ENCODE measurements around the gene KIF18B.
A peak's percentile ranks its signal among the peaks of the same experiment; 100 is the strongest.

The KIF18B gene

GRCh38 chr17:44914148-44914547, 33.4 kb downstream of the KIF18B start:
- no peak overlapping the region for H3K4me3 Mint-ChIP-seq
- no peak overlapping the region for H3K27ac Mint-ChIP-seq
- H3K9me3 Mint-ChIP-seq = no peaks in the 10 kb centered on the region
- H3K36me3 Mint-ChIP-seq (ENCODE audit: low read depth) = no peaks in the 10 kb centered on the region
- H3K4me1 Mint-ChIP-seq = peaks cover 5% of the 10 kb centered on the region
- H3K27me3 Mint-ChIP-seq (ENCODE audit: low read depth) = peaks cover 62% of the 10 kb centered on the region
- TF ChIP-seq CTCF (IDR thresholded peaks at IDR 0.05; ENCODE audit: unreplicated experiment in 3 of 3) = no peak

- TF ChIP-seq CTCF (IDR thresholded peaks at IDR 0.05; ENCODE audit: unreplicated experiment in 3 of 3) = no peak
- Mint-ChIP-seq H3K9me3 (no peaks in the 10 kb centered on the region), H3K27me3 (ENCODE audit: low read depth) (peaks cover 67% of the 10 kb centered on the region), H3K4me1 (peaks cover 6% of the 10 kb centered on the region), H3K27ac (no peak overlapping the region), H3K4me3 (peak overlapping the region in 1 of 3 experiments; percentile 1), H3K36me3 (ENCODE audit: low read depth) (no peaks in the 10 kb centered on the region)
These were observed 33.9 kb downstream of the KIF18B start for GRCh38 chr17:44913676-44914075.

- Mint-ChIP-seq H3K27me3 (ENCODE audit: low read depth) (peaks cover 74% of the 10 kb centered on the region), H3K36me3 (ENCODE audit: low read depth) (no peaks in the 10 kb centered on the region), H3K9me3 (no peaks in the 10 kb centered on the region), H3K4me3 (peak overlapping the region in 2 of 3 experiments; percentile 7 to 43), H3K27ac (no peak overlapping the region), H3K4me1 (peaks cover 6% of the 10 kb centered on the region)
- TF ChIP-seq CTCF (IDR thresholded peaks at IDR 0.05; ENCODE audit: unreplicated experiment in 3 of 3) = no peak
These were observed 34.6 kb downstream of the KIF18B start for GRCh38 chr17:44912763-44913544.

GRCh38 chr17:44911133-44912001, 36.2 kb downstream of the KIF18B start:
- peak overlapping the region in 1 of 3 experiments; percentile 36 for H3K27ac Mint-ChIP-seq
- TF ChIP-seq CTCF (IDR thresholded peaks at IDR 0.05; ENCODE audit: unreplicated experiment in 3 of 3) = peak; percentile 48 to 65 (median 51)
- peaks cover 70% of the 10 kb centered on the region for H3K27me3 Mint-ChIP-seq (ENCODE audit: low read depth)
- no peaks in the 10 kb centered on the region for H3K9me3 Mint-ChIP-seq
- no peaks in the 10 kb centered on the region for H3K36me3 Mint-ChIP-seq (ENCODE audit: low read depth)
- H3K4me1 Mint-ChIP-seq = peaks cover 14% of the 10 kb centered on the region
- H3K4me3 Mint-ChIP-seq = peak overlapping the region; percentile 5 to 39 (median 32)

- Mint-ChIP-seq H3K4me1 (peaks cover 23% of the 10 kb centered on the region), H3K36me3 (ENCODE audit: low read depth) (no peaks in the 10 kb centered on the region), H3K9me3 (no peaks in the 10 kb centered on the region), H3K4me3 (peak overlapping the region in 2 of 3 experiments; percentile 32 to 39), H3K27me3 (ENCODE audit: low read depth) (peaks cover 66% of the 10 kb centered on the region), H3K27ac (peak overlapping the region in 1 of 3 experiments; percentile 36)
- TF ChIP-seq CTCF (IDR thresholded peaks at IDR 0.05; ENCODE audit: unreplicated experiment in 3 of 3) = no peak
These were observed 37.1 kb downstream of the KIF18B start for GRCh38 chr17:44910231-44911106.
